GM12892 (cell line): Measurements from ENCODE around the gene A2ML1.

Experiments used
- POLR2A ChIP-seq: IDR thresholded peaks from 2 replicates; pipeline ENCODE4 v1.6.1; 2011; ENCODE audit warnings: low read depth, low read length, control low read depth
- POLR2AphosphoS5 ChIP-seq: IDR thresholded peaks from 2 replicates; pipeline ENCODE4 v1.6.1; 2011; ENCODE audit warnings: low read depth, low read length, control low read depth
- TAF1 ChIP-seq: IDR thresholded peaks from 2 replicates; pipeline ENCODE4 v1.6.1; 2011; ENCODE audit warnings: low read depth, mild to moderate bottlenecking, control low read depth, low read length, borderline replicate concordance

- TF ChIP-seq POLR2A (no peak), POLR2AphosphoS5 (no peak), TAF1 (no peak)
Measured at GRCh38 chr12:8922544-8922943, 100.1 kb downstream of the A2ML1 start.
